Dermis microvascular lymphatic vessel endothelial cell (primary cell): Measurements from ENCODE around the gene PDZD4. TPM values are rescaled to one million over a fixed set of nuclear protein-coding genes. Genes with fewer than 3 reads are reported as not detected.

ENCODE experiments used
- DNase-seq, 2 donors: peaks; one replicate each; pipeline versions ENCODE4 v3.0.0 to v3.0.0-alpha.2; 2010; ENCODE audit warnings: low read depth in 2 of 2
- total RNA-seq: library from RNA; depleted of rRNA; stranded (reverse); fragments of >200 nt; gene quantifications from 2 replicates; pipeline ENCODE4 v1.2.1, GENCODE V29; 2014

PDZD4 gene
- total RNA-seq, 1 donor from 2014 or later: 0.26 TPM

DNA sequence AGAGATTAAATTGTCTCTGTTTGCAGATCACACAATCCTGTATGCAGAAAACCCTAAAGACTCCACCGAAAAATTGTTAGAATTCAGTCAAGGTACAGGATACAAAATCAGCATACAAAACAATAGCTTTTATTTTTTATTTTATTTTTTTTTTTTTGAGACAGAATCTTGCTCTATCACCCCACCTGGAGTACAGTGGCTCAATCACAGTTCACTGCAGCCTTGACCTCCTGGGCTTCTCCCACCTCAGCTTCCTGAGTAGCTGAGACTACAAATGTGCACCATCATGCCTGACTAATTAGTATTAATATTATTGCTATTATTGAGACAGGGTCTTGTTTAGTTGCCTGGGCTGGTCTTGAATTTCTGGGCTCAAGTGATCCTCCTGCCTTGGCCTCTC, 75.2 kb downstream of the PDZD4 start:
- DNase-seq: no peak

Other genes starting within 250 kb of the PDZD4 start
- gene CCNQ, start 231.4 kb downstream of the PDZD4 start, total RNA-seq: 37.3 and 39.0 TPM in 2 replicates
- gene DUSP9, start 183.3 kb downstream of the PDZD4 start, total RNA-seq: under 0.01 and 0.13 TPM in 2 replicates
- not detected in 2 replicates for gene PNCK, start 156.7 kb downstream of the PDZD4 start, total RNA-seq
- gene SLC6A8, start 142.6 kb downstream of the PDZD4 start, total RNA-seq: 5.5 and 5.9 TPM in 2 replicates
- 341 and 362 TPM in 2 replicates for gene BCAP31, start 106.2 kb downstream of the PDZD4 start, total RNA-seq
- 6.2 and 9.1 TPM in 2 replicates for gene ABCD1, start 105.7 kb downstream of the PDZD4 start, total RNA-seq
- gene PLXNB3, start 66.3 kb downstream of the PDZD4 start, total RNA-seq: 2.4 and 6.7 TPM in 2 replicates
- 0.13 and 0.25 TPM in 2 replicates for gene SRPK3, start 49.5 kb downstream of the PDZD4 start, total RNA-seq
- gene IDH3G, start 36.2 kb downstream of the PDZD4 start, total RNA-seq: 35.9 and 49.6 TPM in 2 replicates
- gene SSR4, start 35.9 kb downstream of the PDZD4 start, total RNA-seq: 134 and 155 TPM in 2 replicates
- 0.13 TPM in 2 replicates for gene L1CAM, start 55.6 kb upstream of the PDZD4 start, total RNA-seq
- gene AVPR2, start 74.1 kb upstream of the PDZD4 start, total RNA-seq: 1.9 and 2.0 TPM in 2 replicates
- 4.9 and 5.1 TPM in 2 replicates for gene ARHGAP4, start 95.7 kb upstream of the PDZD4 start, total RNA-seq
- 47.5 and 52.6 TPM in 2 replicates for gene NAA10, start 104.5 kb upstream of the PDZD4 start, total RNA-seq
- gene RENBP, start 114.1 kb upstream of the PDZD4 start, total RNA-seq: 10.1 and 40.3 TPM in 2 replicates
- gene HCFC1, start 141.3 kb upstream of the PDZD4 start, total RNA-seq: 10.0 and 15.9 TPM in 2 replicates
- gene TMEM187, start 142.2 kb upstream of the PDZD4 start, total RNA-seq: 2.7 and 6.6 TPM in 2 replicates
- 52.2 and 56.6 TPM in 2 replicates for gene IRAK1, start 189.4 kb upstream of the PDZD4 start, total RNA-seq